Kidney (tissue), 14 donors: ENCODE measurements around the gene KCTD11. TPM values are rescaled to one million over a fixed set of nuclear protein-coding genes. Genes with fewer than 3 reads are reported as not detected.

Experiments
- DNase-seq, 5 donors: peaks; one replicate each; pipeline ENCODE4 v3.0.0-alpha.2; 2013 to 2020
- FAIRE-seq: peaks from 2 replicates; lab custom pipeline; 2012; peaks lifted over from hg19 to GRCh38; lab: Jason Lieb, UNC
- H3K27ac ChIP-seq, 2 donors: one replicate each; pipeline ENCODE4 v1.7.0; 2013; ENCODE audit warnings: low read depth in 2 of 2, low read length in 2 of 2, inconsistent platforms in 1 of 2
- H3K27me3 ChIP-seq: one replicate; pipeline ENCODE4 v1.7.1; 2013; ENCODE audit warnings: low read length, inconsistent platforms; ENCODE audit not compliant: control insufficient read depth, insufficient read depth
- H3K36me3 ChIP-seq, 3 donors: one replicate each; pipeline versions ENCODE4 v1.7.0 to v1.7.1; 2013; ENCODE audit warnings: low read length in 3 of 3, control low read depth in 1 of 3, inconsistent platforms in 1 of 3; ENCODE audit not compliant: insufficient read depth in 3 of 3, control insufficient read depth in 2 of 3
- H3K4me1 ChIP-seq, 3 donors: one replicate each; pipeline versions ENCODE4 v1.7.0 to v1.7.1; 2013; ENCODE audit warnings: low read length in 3 of 3, inconsistent platforms in 1 of 3, low read depth in 1 of 3; ENCODE audit not compliant: control insufficient read depth in 2 of 3, insufficient read depth in 2 of 3
- H3K4me3 ChIP-seq, 3 donors: one replicate each; pipeline versions ENCODE4 v1.7.0 to v1.8.1; 2013; ENCODE audit warnings: low read length in 3 of 3, control low read depth in 1 of 3, inconsistent platforms in 1 of 3
- H3K9ac ChIP-seq, 3 donors: one replicate each; pipeline versions ENCODE4 v1.7.0 to v1.7.1; 2013; ENCODE audit warnings: low read length in 3 of 3, control low read depth in 1 of 3, inconsistent platforms in 1 of 3
- H3K9me3 ChIP-seq, 3 donors: one replicate each; pipeline versions ENCODE4 v1.7.0 to v1.7.1; 2013; ENCODE audit warnings: low read length in 3 of 3, control low read depth in 1 of 3, inconsistent platforms in 1 of 3; ENCODE audit not compliant: control insufficient read depth in 2 of 3, insufficient read depth in 1 of 3
- intact Hi-C: fragments of 100-400 bp; cut with DNase I; formaldehyde crosslinking; loops from one replicate; pipeline ENCODE4 v1.11.1; 2022
- polyA plus RNA-seq: library from polyadenylated mRNA; stranded (reverse); fragments of 350-450 nt; fragmentation: Illumina TruSeq; extraction: RNeasy Lipid Tissue Mini Kit (QIAGEN cat#74804); gene quantifications from one replicate; pipeline ENCODE4 v1.2.3, GENCODE V29; 2014; ENCODE audit warnings: low read depth, low replicate concordance; ENCODE audit not compliant: insufficient read depth
- total RNA-seq: library from RNA; stranded (reverse); fragmentation: NEBNext Ultra II Directional; extraction: Animal tissue kit (Norgen Biotek cat#: 25700); gene quantifications from one replicate; pipeline ENCODE4 v1.2.1, GENCODE V29; 2021
- TF ChIP-seq, protein P1 (sequence below): IDR thresholded peaks from 3 replicates; pipeline ENCODE4 v1.5.1; 2012; ENCODE audit warnings: mild to moderate bottlenecking, moderate library complexity, borderline replicate concordance; ENCODE audit not compliant: insufficient read depth; ENCODE audit errors: extremely low read depth
- donor health status: control.
- donor health status: control.
- donor health status: control.
- donor health status: control.
- donor health status: control.
- donor health status: DM: yes; HTN: yes; CAD: no.
- donor health status: Normal renal cell carcinoma (clear cell type).

Gene KCTD11
- total and polyA plus RNA-seq, 2 donors from 2014 or later: 7.2 to 14.4 TPM

DNA sequence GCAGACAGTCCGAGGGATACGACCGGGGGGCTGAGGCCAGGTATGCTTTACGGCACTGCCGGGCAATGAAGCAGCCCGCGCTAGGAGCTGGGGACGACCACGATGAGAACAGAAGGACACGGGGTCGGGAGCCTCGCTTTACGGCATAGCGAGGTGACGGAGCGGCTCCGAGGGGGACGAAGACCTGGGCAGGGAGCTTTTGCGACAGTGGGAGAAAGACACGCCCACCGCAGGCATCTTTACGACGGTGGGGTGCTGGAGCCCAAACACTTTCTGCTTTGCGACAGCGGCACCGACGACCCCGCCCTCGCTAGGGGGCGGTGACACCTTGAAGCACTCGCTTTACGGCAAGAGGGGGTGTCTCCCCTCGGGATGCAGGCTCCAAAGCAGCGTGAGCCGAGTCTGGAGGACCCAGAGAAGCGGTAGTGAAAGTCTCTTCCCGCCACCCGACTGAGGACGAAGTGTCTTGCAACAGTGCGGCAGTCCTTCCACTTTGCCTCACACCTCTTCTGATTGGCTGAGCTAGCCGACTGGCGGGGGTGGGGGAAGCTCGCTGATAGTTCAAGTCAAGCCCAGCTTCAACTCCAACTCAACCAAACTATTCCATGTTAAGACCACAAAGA is 22.5 kb upstream of the KCTD11 start:
- Histone ChIP-seq H3K9ac (peak overlapping the region; percentile 79 to 95 (median 85)), H3K27ac (peak overlapping the region; percentile 92 to 94), H3K4me3 (peak overlapping the region; percentile 98 to 99 (median 99)), H3K36me3 (peaks cover 2 to 7% (median 7%) of the 10 kb centered on the region in 3 donors), H3K4me1 (peaks cover 0 to 17% (median 7%) of the 10 kb centered on the region in 3 donors), H3K27me3 (no peaks in the 10 kb centered on the region), H3K9me3 (no peaks in the 10 kb centered on the region)
- TF ChIP-seq, protein P1, sequence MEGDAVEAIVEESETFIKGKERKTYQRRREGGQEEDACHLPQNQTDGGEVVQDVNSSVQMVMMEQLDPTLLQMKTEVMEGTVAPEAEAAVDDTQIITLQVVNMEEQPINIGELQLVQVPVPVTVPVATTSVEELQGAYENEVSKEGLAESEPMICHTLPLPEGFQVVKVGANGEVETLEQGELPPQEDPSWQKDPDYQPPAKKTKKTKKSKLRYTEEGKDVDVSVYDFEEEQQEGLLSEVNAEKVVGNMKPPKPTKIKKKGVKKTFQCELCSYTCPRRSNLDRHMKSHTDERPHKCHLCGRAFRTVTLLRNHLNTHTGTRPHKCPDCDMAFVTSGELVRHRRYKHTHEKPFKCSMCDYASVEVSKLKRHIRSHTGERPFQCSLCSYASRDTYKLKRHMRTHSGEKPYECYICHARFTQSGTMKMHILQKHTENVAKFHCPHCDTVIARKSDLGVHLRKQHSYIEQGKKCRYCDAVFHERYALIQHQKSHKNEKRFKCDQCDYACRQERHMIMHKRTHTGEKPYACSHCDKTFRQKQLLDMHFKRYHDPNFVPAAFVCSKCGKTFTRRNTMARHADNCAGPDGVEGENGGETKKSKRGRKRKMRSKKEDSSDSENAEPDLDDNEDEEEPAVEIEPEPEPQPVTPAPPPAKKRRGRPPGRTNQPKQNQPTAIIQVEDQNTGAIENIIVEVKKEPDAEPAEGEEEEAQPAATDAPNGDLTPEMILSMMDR: no peak
- intact Hi-C loops: no loop called here
- peak; percentile 32 for FAIRE-seq
- DNase-seq: peak; percentile 99 to 100 (median 100)

DNA sequence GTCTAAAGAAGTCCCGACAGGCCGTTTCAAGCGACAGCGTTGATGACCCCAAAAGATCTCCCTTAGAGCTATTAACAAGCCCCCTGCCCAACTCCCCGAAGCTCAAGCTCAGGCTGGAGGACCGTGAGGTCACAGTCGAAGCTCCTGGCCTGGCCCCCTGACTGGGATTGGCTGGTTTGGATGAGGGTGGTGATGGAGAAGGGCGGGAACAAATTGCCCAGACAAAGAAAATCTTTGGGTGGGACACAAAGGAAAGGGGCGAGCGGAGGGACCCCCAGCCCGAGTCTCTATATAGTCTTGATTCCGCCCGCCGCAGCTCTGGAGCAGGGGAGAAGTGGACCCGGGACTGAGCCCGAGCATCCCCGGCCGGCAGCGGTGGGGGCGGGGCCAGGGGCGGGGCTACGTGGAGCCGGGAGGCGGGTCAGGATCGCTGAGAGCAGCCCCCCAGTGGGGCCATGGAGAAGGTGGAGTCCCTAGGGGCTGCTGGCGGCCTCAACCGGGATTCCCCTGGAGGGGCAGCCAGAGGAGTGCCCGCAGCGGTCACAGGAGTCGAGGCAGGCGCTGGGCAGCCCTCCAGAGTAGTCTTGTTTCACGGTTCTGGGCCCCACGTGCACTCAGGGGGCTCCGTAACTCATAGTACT is 21.8 kb upstream of the KCTD11 start:
- no peak for FAIRE-seq
- intact Hi-C loops: no loop called here
- peak overlapping the region; percentile 92 to 94 for H3K27ac ChIP-seq
- peak; percentile 90 to 95 (median 92) for DNase-seq
- no peaks in the 10 kb centered on the region for H3K27me3 ChIP-seq
- H3K4me1 ChIP-seq: peaks cover 0 to 17% (median 7%) of the 10 kb centered on the region in 3 donors
- no peaks in the 10 kb centered on the region for H3K9me3 ChIP-seq
- peaks cover 2 to 7% (median 5%) of the 10 kb centered on the region in 3 donors for H3K36me3 ChIP-seq
- peak overlapping the region; percentile 79 to 95 (median 85) for H3K9ac ChIP-seq
- TF ChIP-seq, protein P1: no peak
- H3K4me3 ChIP-seq: peak overlapping the region; percentile 98 to 99 (median 99)

DNA sequence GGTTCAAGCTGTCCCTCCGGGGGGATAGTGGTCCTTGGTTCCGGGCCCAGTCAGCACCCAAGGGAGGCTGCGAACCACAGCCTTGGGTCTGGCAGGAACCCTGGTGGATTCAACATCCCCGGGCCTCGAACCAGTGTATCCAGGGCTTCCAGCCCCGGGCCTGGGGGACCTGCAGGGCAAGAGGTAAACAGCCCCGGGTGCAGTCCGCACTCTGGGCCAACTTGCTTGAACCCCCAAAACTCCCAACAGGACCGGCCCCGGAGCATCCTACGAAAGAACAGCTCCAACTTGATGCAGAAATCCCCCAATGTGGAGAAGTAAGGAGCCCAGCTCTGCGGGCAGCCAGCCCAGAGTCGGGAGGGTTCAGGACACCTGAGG is 21.3 kb upstream of the KCTD11 start:
- Histone ChIP-seq H3K4me1 (peaks cover 0 to 17% (median 7%) of the 10 kb centered on the region in 3 donors), H3K9ac (no peak overlapping the region), H3K9me3 (no peaks in the 10 kb centered on the region), H3K27me3 (no peaks in the 10 kb centered on the region), H3K36me3 (peaks cover 1 to 7% (median 4%) of the 10 kb centered on the region in 3 donors), H3K27ac (peak overlapping the region; percentile 14 to 32), H3K4me3 (peak overlapping the region; percentile 7 to 98 (median 11))
- FAIRE-seq (no peak), DNase-seq (peak in 2 of 5 donors; percentile 74 to 84)
- TF ChIP-seq, protein P1: no peak
- intact Hi-C loops: no loop called here
